NCI-H2107 treated with DMSO at 0.1 percent for 48 hours (cell line): ENCODE measurements around the gene ZNF488.

Experiments
- DNase-seq: peaks from one replicate; lab custom pipeline; 2025; ENCODE audit not compliant: unreplicated experiment; lab: John Stamatoyannopoulos, UW

ZNF488 gene

DNA sequence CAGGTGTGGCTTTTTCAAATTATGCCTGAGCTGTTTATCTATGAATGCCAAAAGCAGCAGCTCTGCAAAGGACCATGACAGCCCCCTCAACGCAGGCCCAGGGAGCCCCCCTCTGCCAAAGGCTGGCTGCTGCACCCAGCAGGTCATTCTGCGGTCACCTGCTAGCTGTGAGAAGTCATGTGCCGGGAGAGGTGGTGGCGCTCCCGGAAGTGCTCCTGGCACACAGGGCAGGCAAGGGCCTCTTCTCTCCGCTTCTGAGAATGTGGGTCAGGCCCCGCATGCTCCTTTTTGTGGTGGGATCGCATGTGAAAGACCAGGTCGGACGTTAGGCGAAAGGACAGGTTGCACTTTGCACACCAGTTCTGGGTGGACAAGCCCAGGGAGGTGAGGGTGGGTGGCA is 16.4 kb downstream of the ZNF488 start:
- no peak for DNase-seq

- no peak for DNase-seq
These were observed 17.2 kb downstream of the ZNF488 start for GRCh38 chr10:47366731-47367460.

- DNase-seq, result peak; percentile 6
These were observed 17.9 kb downstream of the ZNF488 start for GRCh38 chr10:47366181-47366631.

DNA sequence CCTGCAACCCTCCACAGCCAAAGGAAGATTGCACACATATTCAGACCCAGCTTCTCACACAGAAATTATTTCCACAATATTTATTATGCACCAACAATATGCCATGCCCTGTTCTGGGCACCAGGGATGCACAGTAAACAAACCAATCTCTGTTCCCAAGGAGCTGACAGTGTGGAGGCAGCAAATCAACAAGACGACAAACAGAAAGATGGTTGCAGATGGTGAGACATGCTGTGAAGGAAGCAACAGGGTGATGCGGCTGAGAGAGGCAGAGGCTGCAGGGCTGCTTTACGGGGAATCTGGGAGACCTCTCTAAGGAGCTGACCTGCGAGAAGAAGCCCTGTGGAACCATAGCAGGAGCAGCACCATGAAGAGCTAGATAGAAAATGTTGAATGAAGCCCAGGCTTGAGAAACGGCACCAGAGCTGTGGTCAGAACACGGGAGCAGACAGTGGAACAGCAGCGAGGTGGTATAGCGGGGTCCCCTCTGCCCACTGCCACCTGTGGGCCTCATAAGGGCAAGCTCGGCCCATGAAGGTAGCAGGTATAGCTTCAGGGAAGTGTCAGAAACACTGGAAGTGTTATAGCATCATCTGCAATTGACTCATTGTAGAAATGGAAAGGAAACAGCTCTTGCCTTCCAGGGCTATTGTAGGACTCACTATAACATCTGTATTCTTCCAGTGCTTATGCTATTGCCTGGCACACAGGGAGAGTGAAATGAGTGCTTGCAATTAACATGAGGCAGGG is 18.5 kb downstream of the ZNF488 start:
- no peak for DNase-seq

GRCh38 chr10:47364911-47365310 is 19.2 kb downstream of the ZNF488 start:
- DNase-seq, result no peak

GRCh38 chr10:47364366-47364765 is 19.7 kb downstream of the ZNF488 start:
- peak; percentile 43 for DNase-seq

GRCh38 chr10:47363781-47364180 is 20.3 kb downstream of the ZNF488 start:
- DNase-seq, result no peak

DNA sequence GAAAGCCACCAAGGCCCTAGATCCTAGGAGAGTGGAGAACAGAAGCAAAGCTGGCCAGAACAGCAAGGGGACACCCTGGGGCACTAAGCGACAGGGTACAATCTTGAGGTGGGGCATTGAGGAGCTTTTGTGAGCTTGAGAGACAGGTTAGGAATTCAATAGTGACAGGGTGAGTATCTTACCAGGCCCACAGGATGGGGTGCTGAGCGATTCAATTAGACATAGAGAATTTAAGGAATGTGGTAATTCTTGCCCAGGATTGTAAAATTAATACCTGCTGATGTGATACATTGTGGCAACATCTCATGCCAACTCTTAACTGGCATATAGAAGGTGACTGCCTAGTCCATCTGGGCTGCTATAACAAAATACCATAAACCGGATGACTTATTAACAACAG is 21.9 kb downstream of the ZNF488 start:
- no peak for DNase-seq

GRCh38 chr10:47361293-47361692 is 22.8 kb downstream of the ZNF488 start:
- DNase-seq, result no peak

- DNase-seq, result no peak
These were observed 23.6 kb downstream of the ZNF488 start for GRCh38 chr10:47360419-47361040.

- DNase-seq, result no peak
These were observed 24.3 kb downstream of the ZNF488 start for GRCh38 chr10:47359626-47360418.

DNA sequence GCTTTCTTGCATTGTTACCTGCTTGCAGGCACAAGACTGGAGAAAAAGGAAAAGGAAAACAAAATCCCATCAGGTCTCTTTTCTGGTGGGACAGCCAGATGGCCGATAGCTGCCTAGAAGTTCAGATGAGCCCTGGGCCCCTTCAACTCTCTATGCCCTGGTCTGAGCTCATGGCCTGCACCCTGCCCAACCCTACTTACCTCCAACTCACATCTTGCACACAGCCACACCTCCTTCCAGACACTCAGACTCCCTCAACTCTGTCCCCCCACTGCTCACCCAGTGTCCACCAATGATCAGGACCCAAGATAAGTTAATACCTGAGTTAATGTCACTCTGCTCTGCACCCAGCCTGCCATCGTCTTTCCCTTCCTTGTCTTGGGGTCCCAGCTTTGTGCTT is 25.0 kb downstream of the ZNF488 start:
- DNase-seq, result no peak

GRCh38 chr10:47358457-47358856 is 25.6 kb downstream of the ZNF488 start:
- no peak for DNase-seq

DNA sequence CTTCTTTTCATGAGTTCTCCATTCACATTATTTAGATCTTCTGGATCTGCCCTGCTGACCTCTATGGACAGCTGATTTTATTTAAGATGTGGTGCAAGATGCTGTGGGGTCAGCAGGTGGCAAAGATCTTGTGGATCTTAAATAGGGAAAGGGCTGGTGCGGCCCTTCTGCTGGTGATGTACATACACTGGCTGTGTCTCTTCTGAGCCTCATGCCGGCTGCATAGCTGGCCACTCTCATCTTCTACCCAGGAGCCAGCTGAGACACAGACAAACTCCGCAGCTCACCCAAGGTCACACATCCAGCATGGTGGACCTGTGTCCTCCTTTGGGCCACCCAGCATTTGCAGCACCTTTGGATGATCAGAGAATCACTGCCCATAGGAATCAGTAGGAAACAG is 26.2 kb downstream of the ZNF488 start:
- no peak for DNase-seq

DNA sequence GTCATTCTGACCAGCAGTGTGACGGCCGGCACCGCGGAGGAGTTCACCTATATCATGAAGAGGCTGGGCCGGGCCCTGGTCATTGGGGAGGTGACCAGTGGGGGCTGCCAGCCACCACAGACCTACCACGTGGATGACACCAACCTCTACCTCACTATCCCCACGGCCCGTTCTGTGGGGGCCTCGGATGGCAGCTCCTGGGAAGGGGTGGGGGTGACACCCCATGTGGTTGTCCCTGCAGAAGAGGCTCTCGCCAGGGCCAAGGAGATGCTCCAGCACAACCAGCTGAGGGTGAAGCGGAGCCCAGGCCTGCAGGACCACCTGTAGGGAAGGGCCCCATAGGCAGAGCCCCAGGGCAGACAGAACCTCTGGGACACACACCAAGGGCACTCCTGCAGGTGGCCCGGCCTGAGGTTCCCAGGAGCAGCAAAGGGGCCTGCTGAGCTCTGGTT is 26.9 kb downstream of the ZNF488 start:
- DNase-seq, result no peak

DNA sequence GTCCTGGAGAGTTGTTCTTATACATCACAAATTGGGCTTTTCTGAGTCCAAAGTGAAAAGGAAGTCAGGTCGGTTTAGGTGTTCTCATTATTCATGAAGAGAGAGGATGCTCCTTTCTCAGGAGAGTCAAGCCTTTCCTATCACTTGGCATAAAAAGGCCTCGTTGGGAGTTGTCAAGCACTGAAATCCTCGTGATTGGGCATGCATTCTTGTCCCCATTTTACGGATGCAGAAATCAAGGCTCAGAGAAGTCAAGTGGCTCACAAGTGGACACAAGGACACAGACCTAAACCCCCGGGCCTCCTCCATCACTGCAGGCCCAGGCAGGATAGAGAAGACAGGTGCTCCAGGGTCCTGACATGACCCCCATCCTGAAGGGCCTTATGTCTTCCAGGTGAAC is 27.4 kb downstream of the ZNF488 start:
- no peak for DNase-seq

GRCh38 chr10:47354900-47355299 is 29.2 kb downstream of the ZNF488 start:
- no peak for DNase-seq

DNA sequence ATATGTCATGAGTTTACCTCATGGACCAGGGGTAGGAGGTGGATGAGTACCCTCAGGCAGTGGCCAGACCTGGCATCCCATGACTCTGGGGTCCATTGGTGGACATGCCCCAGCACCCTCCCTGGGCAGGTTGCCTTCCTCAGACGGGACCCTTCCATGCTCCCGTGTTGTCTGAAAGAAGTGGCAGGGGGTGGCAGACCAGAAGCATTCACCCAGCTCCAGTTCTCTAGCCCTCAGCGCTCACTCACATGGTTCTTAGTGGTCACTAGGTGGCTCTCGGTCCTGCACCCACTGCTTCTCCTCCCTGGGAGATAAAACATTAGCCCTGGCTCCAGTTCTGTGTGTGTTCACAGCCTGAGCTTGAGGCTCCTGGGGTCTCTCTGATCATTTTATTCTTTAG is 29.9 kb downstream of the ZNF488 start:
- DNase-seq, result no peak

DNA sequence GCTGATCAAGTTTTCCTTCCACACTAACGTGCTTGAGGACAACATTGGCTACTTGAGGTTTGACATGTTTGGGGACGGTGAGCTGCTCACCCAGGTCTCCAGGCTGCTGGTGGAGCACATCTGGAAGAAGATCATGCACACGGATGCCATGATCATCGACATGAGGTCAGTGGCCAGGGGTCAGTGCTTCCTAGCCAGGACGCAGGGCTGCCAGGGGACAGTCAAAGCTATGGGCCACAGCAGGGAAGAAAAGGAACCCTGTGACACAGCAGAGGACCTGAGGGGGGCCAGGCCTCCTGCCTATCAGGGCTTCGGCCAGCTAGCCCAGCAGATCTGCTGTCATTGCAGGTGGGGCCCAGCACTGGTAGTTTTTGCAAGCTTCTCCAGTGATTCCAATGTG is 30.7 kb downstream of the ZNF488 start:
- no peak for DNase-seq

- DNase-seq, result no peak
These were observed 31.9 kb downstream of the ZNF488 start for GRCh38 chr10:47351899-47352815.
